CD4-positive, CD25-positive, alpha-beta regulatory T cell (primary cell): ENCODE results near the gene CACNA1F. TPM values are rescaled to one million over a fixed set of nuclear protein-coding genes. Genes with fewer than 3 reads are reported as not detected.

Experiments
- ATAC-seq, 2 donors: fragments of 150-1000 bp; cut with Tn5 transposase; one replicate each; pipeline ENCODE4 v1.10.0; 2021; ENCODE audit warnings: low read depth in 2 of 2, moderate number of reproducible peaks in 2 of 2, moderate library complexity in 1 of 2
- DNase-seq, 3 donors: peaks; one replicate each; pipeline versions ENCODE4 v3.0.0 to v3.0.0-alpha.2; 2012 to 2022; ENCODE audit warnings: mixed read lengths in 1 of 3
- H3K27ac ChIP-seq: one replicate; pipeline ENCODE4 v1.7.0; 2013; ENCODE audit warnings: mild to moderate bottlenecking, low read length; ENCODE audit not compliant: insufficient read depth, poor library complexity, severe bottlenecking
- H3K27me3 ChIP-seq: one replicate; pipeline ENCODE4 v1.7.0; 2013; ENCODE audit warnings: low read length; ENCODE audit not compliant: control insufficient read depth, insufficient read depth
- H3K36me3 ChIP-seq: one replicate; pipeline ENCODE4 v1.7.0; 2013; ENCODE audit warnings: mild to moderate bottlenecking, low read length, moderate library complexity; ENCODE audit not compliant: control insufficient read depth, insufficient read depth
- H3K4me1 ChIP-seq: 2 replicates; pipeline ENCODE4 v1.7.0; 2013; ENCODE audit warnings: mild to moderate bottlenecking, low read length; ENCODE audit not compliant: insufficient read depth, control insufficient read depth, poor library complexity, severe bottlenecking
- H3K4me3 ChIP-seq: one replicate; pipeline ENCODE4 v1.7.0; 2013; ENCODE audit warnings: low read depth, mild to moderate bottlenecking, low read length, moderate library complexity
- H3K9me3 ChIP-seq, 2 experiments: 1 replicate in 1 of 2; 2 replicates in 1 of 2; pipeline ENCODE4 v1.7.0; 2013; ENCODE audit warnings: low read length in 2 of 2, mild to moderate bottlenecking in 1 of 2, moderate library complexity in 1 of 2; ENCODE audit not compliant: control insufficient read depth in 2 of 2
- H3K27ac Mint-ChIP-seq, 3 donors: one replicate each; pipeline ENCODE4 v1.8.0; 2020 to 2022; ENCODE audit warnings: mild to moderate bottlenecking in 3 of 3, mixed read lengths in 3 of 3, moderate library complexity in 2 of 3
- H3K27me3 Mint-ChIP-seq: one replicate; pipeline ENCODE4 v1.8.0; 2022; ENCODE audit warnings: mild to moderate bottlenecking, mixed read lengths
- H3K36me3 Mint-ChIP-seq: one replicate; pipeline ENCODE4 v1.8.0; 2020; ENCODE audit warnings: mixed read lengths
- H3K4me1 Mint-ChIP-seq, 4 donors: one replicate each; pipeline ENCODE4 v1.8.0; 2020 to 2022; ENCODE audit warnings: mixed read lengths in 4 of 4, mild to moderate bottlenecking in 1 of 4
- H3K4me3 Mint-ChIP-seq, 4 donors: one replicate each; pipeline ENCODE4 v1.8.0; 2020 to 2022; ENCODE audit warnings: mild to moderate bottlenecking in 4 of 4, mixed read lengths in 4 of 4, moderate library complexity in 3 of 4
- H3K9me3 Mint-ChIP-seq, 7 donors: one replicate each; pipeline ENCODE4 v1.8.0; 2020 to 2022; ENCODE audit warnings: mixed read lengths in 7 of 7, mild to moderate bottlenecking in 3 of 7, moderate library complexity in 2 of 7
- polyA plus RNA-seq, 4 donors: library from polyadenylated mRNA; unstranded; fragments of 300-500 nt; fragmentation: Illumina TruSeq; gene quantifications; one replicate each; pipeline ENCODE4 v1.2.3, GENCODE V29; 2021
- total RNA-seq: library from RNA; stranded (reverse); gene quantifications from one replicate; pipeline ENCODE4 v1.2.3, GENCODE V29; 2022

The CACNA1F gene
- total and polyA plus RNA-seq, 5 donors from 2014 or later: 0.69 TPM; not detected in 4

DNA sequence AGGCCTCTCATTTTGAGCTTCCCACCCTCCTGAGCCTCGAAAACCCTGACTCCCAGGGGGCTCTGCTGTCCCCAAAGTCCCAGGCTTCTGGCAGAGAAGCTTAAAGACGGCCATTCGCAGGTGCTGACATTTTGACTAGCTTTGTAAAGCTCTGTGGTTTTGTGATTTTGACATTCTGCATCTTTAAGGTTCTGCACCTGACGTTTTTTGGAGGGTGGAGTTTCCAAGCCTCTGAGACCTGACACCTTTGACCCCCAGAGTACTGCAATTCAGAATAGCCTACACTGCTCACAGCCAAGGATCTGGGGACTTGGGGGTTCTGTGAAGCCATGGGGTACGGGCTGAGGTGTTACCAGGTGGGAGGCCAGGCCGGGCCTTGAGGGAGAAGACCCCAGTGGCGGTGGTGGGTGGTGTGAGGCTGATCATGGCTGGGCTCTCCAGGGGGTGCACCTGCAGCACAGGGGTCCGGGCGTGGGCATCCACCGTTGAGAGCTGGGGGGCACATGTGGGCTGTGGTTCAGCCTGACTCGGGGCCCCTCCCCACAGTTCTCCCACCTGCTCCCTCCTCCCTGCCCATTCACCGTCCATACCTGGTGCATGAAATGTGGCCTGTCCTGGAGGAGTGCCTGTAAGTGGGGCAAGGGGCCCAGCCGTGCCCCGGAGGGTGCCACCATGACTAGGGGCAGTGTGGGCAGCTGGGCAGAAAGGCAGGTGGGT, 24.1 kb upstream of the CACNA1F start:
- Histone ChIP-seq H3K27ac (peak overlapping the region; percentile 81), H3K4me1 (peaks cover 73% of the 10 kb centered on the region), H3K9me3 (no peaks in the 10 kb centered on the region), H3K36me3 (peaks cover 37% of the 10 kb centered on the region), H3K27me3 (no peaks in the 10 kb centered on the region), H3K4me3 (peak overlapping the region; percentile 6)
- Mint-ChIP-seq H3K4me1 (peaks cover 0 to 67% (median 21%) of the 10 kb centered on the region in 4 donors), H3K27me3 (no peaks in the 10 kb centered on the region), H3K9me3 (peaks cover 0 to 4% (median 0%) of the 10 kb centered on the region in 7 donors), H3K36me3 (peaks cover 38% of the 10 kb centered on the region), H3K4me3 (peak overlapping the region; percentile 70 to 100 (median 80)), H3K27ac (peak overlapping the region; percentile 48 to 97 (median 83))
- ATAC-seq: no peak
- DNase-seq: peak in 1 of 3 donors; percentile 61

GRCh38 chrX:49256268-49256995, 23.3 kb upstream of the CACNA1F start:
- Histone ChIP-seq H3K4me1 (peaks cover 73% of the 10 kb centered on the region), H3K27me3 (no peaks in the 10 kb centered on the region), H3K27ac (peak overlapping the region; percentile 81), H3K4me3 (no peak overlapping the region), H3K36me3 (peaks cover 39% of the 10 kb centered on the region), H3K9me3 (no peaks in the 10 kb centered on the region)
- H3K27ac Mint-ChIP-seq: peak overlapping the region; percentile 52 to 88 (median 85)
- DNase-seq (peak in 1 of 3 donors; percentile 57), ATAC-seq (no peak)
- peak overlapping the region in 2 of 4 donors; percentile 43 to 100 for H3K4me3 Mint-ChIP-seq
- H3K9me3 Mint-ChIP-seq: peaks cover 0 to 4% (median 0%) of the 10 kb centered on the region in 7 donors
- peaks cover 32% of the 10 kb centered on the region for H3K36me3 Mint-ChIP-seq
- peaks cover 0 to 72% (median 27%) of the 10 kb centered on the region in 4 donors for H3K4me1 Mint-ChIP-seq
- H3K27me3 Mint-ChIP-seq: no peaks in the 10 kb centered on the region

DNA sequence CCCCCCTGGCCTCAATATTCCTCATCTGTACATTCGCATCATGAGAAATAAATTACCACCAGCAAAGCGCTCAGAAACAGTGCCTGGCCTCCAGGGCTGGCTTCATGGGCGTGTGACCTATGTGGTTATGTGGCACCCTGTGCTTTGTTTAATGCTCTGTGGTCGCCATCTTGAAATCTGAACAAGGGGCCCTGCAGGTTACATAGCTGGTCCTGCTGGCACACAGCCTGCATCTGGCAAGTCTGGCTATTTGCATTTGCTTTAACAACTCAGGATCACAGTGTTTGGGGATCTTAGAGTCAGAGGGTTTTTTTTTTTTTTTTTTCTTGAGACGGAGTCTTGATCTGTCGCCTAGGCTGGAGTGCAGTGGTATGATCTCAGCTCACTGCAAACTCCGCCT, 21.5 kb upstream of the CACNA1F start:
- Histone ChIP-seq H3K4me1 (peaks cover 76% of the 10 kb centered on the region), H3K9me3 (no peaks in the 10 kb centered on the region), H3K27ac (peak overlapping the region; percentile 23), H3K4me3 (no peak overlapping the region), H3K27me3 (no peaks in the 10 kb centered on the region), H3K36me3 (peaks cover 48% of the 10 kb centered on the region)
- H3K9me3 Mint-ChIP-seq: peaks cover 0 to 2% (median 0%) of the 10 kb centered on the region in 7 donors
- peaks cover 0 to 79% (median 27%) of the 10 kb centered on the region in 4 donors for H3K4me1 Mint-ChIP-seq
- H3K27me3 Mint-ChIP-seq: no peaks in the 10 kb centered on the region
- peaks cover 27% of the 10 kb centered on the region for H3K36me3 Mint-ChIP-seq
- DNase-seq (peak in 1 of 3 donors; percentile 28), ATAC-seq (no peak)
- H3K4me3 Mint-ChIP-seq: peak overlapping the region in 1 of 4 donors; percentile 56
- peak overlapping the region in 1 of 3 donors; percentile 26 for H3K27ac Mint-ChIP-seq

DNA sequence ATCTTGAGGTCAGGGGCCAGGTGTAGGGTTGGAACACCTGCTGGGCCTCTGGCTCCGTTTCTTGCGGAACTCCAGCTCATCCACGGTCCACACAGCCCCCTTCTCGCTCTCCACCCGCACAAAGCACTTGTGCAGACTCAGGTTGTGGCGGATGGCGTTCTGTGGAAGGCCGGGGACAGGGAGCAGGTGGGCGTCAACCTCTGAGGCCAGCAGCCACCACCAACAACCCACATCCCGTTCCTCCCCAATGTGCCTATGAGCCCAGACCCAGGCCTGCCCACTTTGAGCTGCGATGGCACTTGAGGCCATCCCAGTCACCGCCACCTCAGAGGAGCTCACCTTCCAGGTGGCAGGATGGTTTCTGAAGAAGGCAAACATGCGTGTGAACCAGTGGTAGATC, 18.2 kb upstream of the CACNA1F start:
- H3K36me3 Mint-ChIP-seq: peaks cover 14% of the 10 kb centered on the region
- ATAC-seq: no peak
- peak overlapping the region in 2 of 3 donors; percentile 90 to 93 for H3K27ac Mint-ChIP-seq

GRCh38 chrX:49250578-49250977, 17.4 kb upstream of the CACNA1F start:
- no peaks in the 10 kb centered on the region for H3K9me3 ChIP-seq
- H3K9me3 Mint-ChIP-seq: peaks cover 0 to 2% (median 0%) of the 10 kb centered on the region in 7 donors
- peaks cover 65% of the 10 kb centered on the region for H3K4me1 ChIP-seq
- no peaks in the 10 kb centered on the region for H3K27me3 Mint-ChIP-seq
- H3K27ac ChIP-seq: peak overlapping the region; percentile 66
- DNase-seq (peak in 2 of 3 donors; percentile 44 to 69), ATAC-seq (peak; percentile 39 to 56)
- peak overlapping the region; percentile 53 to 96 (median 86) for H3K4me3 Mint-ChIP-seq
- H3K36me3 ChIP-seq: peaks cover 34% of the 10 kb centered on the region
- no peak overlapping the region for H3K4me3 ChIP-seq
- peak overlapping the region; percentile 90 to 95 (median 93) for H3K27ac Mint-ChIP-seq
- peaks cover 0 to 70% (median 21%) of the 10 kb centered on the region in 4 donors for H3K4me1 Mint-ChIP-seq
- H3K27me3 ChIP-seq: no peaks in the 10 kb centered on the region
- peaks cover 14% of the 10 kb centered on the region for H3K36me3 Mint-ChIP-seq

More for the DNA sequence above, 18.2 kb upstream of the CACNA1F start:
- H3K9me3 Mint-ChIP-seq: peaks cover 0 to 2% (median 0%) of the 10 kb centered on the region in 7 donors
- Histone ChIP-seq H3K4me1 (peaks cover 68% of the 10 kb centered on the region), H3K9me3 (no peaks in the 10 kb centered on the region), H3K27ac (peak overlapping the region; percentile 66), H3K36me3 (peaks cover 39% of the 10 kb centered on the region), H3K4me3 (no peak overlapping the region), H3K27me3 (no peaks in the 10 kb centered on the region)
- H3K27me3 Mint-ChIP-seq: no peaks in the 10 kb centered on the region
- peak in 1 of 3 donors; percentile 73 for DNase-seq
- H3K4me3 Mint-ChIP-seq: peak overlapping the region; percentile 41 to 96 (median 48)
- H3K4me1 Mint-ChIP-seq: peaks cover 0 to 70% (median 20%) of the 10 kb centered on the region in 4 donors

DNA sequence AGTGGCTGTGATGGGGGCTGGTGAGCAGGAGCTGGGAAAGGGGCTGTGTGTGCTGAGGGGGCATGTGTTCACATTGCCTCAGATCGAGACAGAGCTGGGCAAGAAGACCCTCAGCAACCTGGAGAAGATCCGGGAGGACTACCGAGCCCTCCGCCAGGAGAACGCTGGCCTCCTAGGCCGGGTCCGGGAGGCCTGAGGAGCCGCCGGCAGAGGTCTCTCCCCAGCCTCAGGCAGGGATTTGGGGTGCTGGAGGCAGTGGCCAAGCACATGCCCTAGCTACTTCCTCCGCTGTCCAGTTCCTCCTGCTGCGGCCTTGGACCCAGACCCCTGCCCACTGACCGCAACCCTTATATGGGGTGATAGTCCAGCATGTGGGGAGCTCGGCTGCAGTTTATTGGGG, 16.9 kb upstream of the CACNA1F start:
- DNase-seq: no peak
- H3K27ac Mint-ChIP-seq: peak overlapping the region; percentile 90 to 95 (median 93)
- peak overlapping the region in 3 of 4 donors; percentile 83 to 96 (median 89) for H3K4me3 Mint-ChIP-seq
- peaks cover 14% of the 10 kb centered on the region for H3K36me3 Mint-ChIP-seq
- Histone ChIP-seq H3K27ac (peak overlapping the region; percentile 66), H3K4me3 (no peak overlapping the region), H3K4me1 (peaks cover 65% of the 10 kb centered on the region), H3K9me3 (no peaks in the 10 kb centered on the region), H3K36me3 (peaks cover 29% of the 10 kb centered on the region), H3K27me3 (no peaks in the 10 kb centered on the region)
- peaks cover 0 to 2% (median 0%) of the 10 kb centered on the region in 7 donors for H3K9me3 Mint-ChIP-seq
- ATAC-seq: peak in 1 of 2 donors; percentile 2
- H3K4me1 Mint-ChIP-seq: peaks cover 0 to 67% (median 21%) of the 10 kb centered on the region in 4 donors
- no peaks in the 10 kb centered on the region for H3K27me3 Mint-ChIP-seq

DNA sequence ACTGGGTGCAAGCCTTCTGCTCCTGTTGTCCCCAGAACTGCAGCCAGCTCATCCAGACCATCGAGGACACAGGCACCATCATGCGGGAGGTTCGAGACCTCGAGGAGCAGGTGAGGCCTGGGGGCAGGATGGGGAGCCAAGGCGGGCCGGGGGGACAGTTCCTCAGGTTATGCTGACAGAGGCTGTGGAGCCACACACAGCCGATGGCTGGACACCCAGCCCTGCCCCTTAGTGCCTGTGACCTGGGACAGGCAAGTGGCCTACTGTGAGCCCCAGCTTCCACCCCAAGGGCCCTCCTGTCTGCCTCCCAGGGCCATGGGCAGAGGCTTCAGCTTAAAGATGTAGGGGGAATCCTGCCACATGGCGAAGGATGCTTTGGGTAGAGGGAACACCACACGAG, 16.5 kb upstream of the CACNA1F start:
- Mint-ChIP-seq H3K36me3 (peaks cover 14% of the 10 kb centered on the region), H3K4me3 (peak overlapping the region in 1 of 4 donors; percentile 60), H3K27ac (no peak overlapping the region), H3K9me3 (peaks cover 0 to 2% (median 0%) of the 10 kb centered on the region in 7 donors), H3K4me1 (peaks cover 0 to 69% (median 21%) of the 10 kb centered on the region in 4 donors), H3K27me3 (no peaks in the 10 kb centered on the region)
- peak; percentile 2 to 3 for ATAC-seq
- peak in 1 of 3 donors; percentile 51 for DNase-seq
- Histone ChIP-seq H3K27ac (peak overlapping the region; percentile 66), H3K9me3 (no peaks in the 10 kb centered on the region), H3K36me3 (peaks cover 28% of the 10 kb centered on the region), H3K4me3 (no peak overlapping the region), H3K27me3 (no peaks in the 10 kb centered on the region), H3K4me1 (peaks cover 65% of the 10 kb centered on the region)
